EH (cell line): ENCODE data around the gene MS4A4E.
"Not testable (repeated sequence)": the region's sequence is repeated elsewhere in the genome, so short reads cannot be mapped to it uniquely, and the experiment has no call there.

Experiments
- DNase-seq: peaks from one replicate; pipeline ENCODE4 v3.0.0-alpha.2; 2015; ENCODE audit warnings: low read depth

MS4A4E gene

DNA sequence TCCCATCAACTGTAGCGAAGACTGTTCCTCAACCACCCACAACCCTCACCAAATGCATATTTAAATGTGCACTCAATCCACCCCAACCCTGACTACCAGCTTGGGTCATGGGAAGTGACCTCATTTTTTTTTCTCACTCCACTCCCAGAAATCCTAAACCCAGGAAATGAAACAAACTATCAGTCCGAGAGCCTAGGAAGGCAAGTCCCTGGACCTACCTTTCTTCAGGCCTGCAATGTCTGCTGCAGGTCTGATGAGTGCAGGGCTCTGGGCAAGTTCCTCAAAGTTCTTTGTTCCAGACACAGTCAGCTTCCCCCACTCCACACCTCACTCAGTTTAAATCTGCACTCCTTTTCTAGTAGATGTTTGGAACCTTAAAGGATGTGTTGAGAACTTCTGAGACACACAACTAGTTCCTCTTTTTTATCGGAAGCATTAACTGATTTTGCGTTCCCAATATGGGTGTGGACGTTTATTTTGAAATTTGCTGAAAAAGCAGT lies at the start of gene MS4A4E:
Gene MS4A4E, minus strand, starts transcription at position 398 of the 500 bp plus-strand sequence. CDS start 13,082 bp downstream, outside the sequence.
- no peak for DNase-seq

DNA sequence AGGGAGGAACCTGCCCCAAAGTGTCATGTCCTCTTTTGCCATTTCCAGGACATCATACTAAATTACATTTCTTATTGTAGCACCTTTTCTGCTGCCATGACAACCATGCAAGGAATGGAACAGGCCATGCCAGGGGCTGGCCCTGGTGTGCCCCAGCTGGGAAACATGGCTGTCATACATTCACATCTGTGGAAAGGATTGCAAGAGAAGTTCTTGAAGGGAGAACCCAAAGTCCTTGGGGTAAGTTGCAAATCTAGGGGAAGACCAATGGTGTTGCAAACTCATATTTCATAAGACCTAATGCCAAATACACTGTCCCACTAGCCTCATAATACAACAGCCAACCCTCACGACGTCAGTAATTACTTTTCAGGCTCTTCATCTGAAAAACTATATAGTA lies 49.2 kb upstream of the MS4A4E start:
- no peak for DNase-seq

DNA sequence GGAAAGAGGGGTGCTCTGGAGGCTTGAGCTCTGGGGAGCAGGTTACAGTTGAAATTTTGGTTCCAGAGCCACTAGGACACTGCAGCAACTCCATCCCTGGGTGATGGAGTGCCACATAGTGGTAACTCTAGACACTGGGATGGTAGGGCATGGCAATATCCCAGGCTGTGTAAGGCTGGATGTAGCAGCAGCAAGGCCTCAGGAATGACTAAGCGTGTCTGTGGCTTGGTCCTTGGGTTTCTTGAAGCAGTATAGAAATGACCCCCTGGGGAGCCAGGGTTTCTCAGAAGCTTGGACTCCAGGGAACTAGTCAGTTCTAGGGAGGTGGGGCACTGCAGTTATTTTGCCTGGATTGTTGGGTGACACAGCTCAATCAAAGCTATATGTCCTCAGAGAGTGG lies 45.6 kb upstream of the MS4A4E start:
- no peak for DNase-seq

DNA sequence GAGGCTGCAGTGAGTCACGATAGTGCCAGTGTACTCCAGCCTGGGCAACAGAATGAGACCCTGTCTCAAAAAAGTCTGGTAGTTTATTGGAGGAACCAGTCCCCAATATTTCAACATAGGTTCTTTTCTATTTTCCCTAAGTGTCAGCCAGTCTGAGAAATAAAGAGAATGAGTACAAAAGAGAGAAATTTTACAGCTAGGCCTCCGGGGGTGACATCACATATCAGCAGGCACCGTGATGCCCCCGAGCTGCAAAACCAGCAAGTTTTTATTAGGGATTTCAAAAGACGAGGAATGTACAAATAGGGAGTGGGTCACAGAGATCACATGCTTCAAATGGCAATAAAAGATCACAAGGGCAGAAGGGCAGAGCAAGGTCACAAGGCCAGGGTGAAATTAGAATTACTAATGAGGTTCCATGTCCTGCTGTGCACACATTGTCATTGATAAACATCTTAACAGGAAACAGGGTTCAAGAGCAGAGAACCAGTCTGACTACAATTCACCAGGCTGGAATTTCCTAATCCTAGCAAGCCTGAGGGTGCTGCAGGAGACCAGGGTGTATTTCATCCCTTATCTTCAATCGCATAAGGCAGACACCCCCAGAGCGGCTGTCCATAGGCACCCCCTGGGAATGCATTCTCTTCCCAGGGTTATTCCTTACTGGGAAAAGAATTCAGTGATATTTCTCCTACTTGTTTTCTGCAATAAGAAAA lies 42.6 kb upstream of the MS4A4E start:
- not testable (repeated sequence) for DNase-seq

DNA sequence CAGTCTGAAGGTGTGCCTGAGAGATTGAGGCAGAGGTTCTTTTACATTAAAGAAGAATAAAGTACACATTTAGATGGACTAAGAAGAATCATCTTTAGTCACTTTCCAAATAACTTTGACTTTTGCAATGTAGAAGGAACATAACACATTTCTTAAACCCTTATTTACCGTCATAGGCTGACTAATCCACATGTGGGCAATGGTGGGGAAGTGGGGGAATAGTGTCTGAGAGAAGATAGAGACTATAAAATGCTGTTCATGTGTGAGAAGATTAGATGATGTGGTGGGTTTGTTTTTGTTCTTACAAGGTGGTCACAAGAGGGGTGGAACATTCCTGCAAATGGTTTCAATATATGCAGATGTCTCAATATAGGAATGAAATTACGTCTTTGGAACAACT lies 39.3 kb upstream of the MS4A4E start:
- no peak for DNase-seq

DNA sequence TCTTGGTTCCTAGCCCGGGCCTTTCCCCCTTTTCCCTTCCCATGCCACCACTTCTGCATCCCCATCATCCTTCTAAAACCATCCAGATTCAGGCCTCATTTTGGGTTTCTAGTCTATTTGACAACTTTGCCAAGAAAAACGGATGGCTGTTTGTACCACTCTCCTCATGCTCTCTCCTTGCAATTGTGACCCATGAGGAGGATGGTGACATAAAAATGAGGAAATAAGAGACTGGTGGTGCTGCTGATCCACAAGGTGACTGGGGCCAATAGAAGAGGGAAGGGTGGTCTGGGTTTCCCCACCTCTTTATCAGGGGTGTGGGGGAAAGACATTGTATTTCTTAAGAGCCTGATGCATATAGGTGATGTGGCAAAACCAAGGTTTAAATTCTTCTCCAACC lies 38.5 kb upstream of the MS4A4E start:
- DNase-seq: no peak

DNA sequence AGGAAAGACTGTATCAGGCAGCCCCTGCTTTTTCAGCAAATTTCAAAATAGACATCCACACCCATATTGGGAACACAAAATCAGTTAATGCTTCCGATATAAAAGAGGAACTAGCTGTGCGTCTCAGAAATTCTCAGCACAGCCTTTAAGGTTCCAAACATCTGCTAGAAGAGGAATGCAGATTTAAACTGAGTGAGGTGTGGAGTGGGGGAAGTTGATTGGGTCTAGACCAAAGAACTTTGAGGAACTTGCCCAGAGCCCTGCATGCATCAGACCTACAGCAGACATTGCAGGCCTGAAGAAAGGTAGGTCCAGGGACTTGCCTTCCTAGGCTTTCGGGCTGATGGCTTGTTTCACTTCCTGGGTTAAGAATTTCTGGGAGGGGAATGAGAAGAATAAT lies 37.5 kb upstream of the MS4A4E start, which contains the start of gene MS4A4A:
Gene MS4A4A, plus strand, starts transcription at position 255 of the 400 bp plus-strand sequence. Its CDS starts 10 bp downstream, at position 265.
- DNase-seq: no peak

DNA sequence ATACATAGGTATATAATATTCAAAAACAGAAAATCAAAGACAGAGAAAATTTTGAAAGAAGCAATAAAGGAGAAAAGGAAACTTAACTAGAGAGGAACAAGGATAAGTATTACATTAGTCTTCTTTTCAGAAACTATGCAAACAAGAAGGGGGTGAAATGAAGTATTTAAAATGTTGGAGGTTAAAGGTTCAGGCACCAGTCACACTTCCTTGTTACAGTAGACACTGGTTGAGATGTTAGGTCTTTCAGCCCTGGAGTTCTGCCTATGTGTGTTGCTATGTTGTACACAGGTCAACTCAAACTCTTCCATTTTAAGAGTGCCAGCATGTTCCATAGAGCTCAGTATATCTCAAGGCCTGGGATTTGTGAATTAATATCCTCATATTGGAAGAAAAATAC lies 31.5 kb upstream of the MS4A4E start:
- no peak for DNase-seq

DNA sequence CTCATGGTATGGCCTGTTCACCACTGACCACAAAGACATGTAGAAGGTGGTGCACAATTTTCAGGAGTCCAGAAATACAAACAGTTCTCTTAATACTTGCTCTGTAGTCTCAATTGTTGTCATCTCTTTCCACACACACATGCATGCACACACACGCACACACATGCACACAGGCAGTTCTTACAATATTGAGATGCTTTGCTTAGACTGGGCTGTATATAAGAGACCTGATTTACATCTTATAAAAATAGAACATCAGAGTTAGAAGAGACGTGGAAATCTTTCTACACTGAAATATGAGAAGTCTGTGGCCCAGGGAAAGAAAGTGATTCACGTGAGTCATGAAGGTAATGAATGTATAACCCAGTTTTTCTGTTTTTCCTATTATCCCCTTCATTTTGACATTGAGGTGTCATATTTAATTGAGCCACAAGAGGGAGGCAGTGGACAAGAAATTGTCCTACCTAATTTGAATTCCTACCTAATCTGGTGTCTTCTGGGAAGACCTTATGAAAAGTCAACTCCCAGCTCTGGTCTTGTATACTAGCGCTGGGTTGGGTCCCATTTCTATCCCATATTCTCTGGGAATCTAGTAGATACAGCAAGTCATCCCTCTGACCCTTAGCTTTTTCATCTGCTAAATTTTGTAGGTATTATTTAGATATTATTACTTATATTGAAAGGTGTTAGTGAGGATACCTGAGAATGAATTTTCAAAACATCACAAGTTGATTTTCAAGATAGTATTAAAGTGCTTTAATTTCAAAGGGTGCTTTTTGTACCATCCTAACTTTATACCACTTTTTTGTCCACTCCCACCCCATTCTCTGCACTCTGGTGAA lies 22.7 kb upstream of the MS4A4E start:
- DNase-seq: peak; percentile 15

DNA sequence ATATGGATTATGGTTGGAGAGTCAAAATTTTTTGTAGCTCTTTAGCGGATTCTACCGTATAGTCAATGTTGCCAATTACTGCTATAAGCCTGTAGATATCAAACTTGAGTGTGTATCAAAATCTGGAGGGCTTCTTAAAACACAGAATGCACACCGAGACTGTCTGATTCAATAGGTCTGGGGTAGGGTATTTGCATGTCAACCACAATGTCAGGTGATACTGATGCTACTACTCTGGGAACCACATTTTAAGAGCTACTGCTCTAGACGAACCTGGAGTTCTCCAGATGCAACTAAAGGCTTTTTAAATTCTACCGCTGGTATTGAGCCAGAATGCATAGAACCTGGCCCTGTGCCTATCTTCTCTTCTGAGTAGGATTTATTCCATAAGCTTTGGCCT lies 21.7 kb upstream of the MS4A4E start:
- no peak for DNase-seq

DNA sequence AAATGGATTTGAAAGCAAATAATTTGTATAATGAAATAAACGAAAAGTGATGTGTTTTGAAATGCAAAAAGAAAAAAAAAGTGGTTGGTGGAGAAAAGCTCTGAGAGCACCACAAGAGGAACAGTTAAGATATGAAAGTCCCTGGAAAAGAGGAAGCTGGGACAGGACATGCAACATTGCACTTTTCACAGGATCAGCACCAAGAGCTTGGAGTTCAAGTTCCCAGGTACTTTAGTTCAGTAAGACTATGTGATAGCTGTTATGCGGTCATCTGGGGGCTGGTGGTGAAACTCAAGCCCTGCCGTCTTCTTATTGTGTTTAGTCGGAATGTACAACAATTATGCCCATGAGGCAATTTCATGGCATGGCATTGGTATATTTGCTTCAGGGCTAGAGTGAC lies 20.5 kb upstream of the MS4A4E start:
- DNase-seq: no peak

DNA sequence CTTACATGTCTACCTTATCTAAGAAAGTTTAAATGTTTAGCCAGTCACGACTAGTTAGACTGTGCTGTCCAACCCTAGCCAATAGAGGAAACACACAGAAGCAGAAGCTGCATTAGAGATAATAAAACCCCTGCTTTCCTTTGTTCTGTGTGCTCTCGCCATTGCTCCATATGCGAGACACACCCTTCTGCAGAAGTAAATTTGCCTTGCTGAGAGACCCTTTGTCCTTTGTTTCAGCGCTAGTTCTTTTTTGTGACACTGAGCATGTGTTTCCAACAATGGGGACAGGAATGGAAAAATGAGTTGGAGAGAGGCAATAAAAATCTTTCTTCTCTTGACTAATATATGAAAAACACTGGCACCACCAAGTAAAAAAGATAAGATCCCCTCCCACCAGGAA lies 18.1 kb upstream of the MS4A4E start:
- DNase-seq: no peak

DNA sequence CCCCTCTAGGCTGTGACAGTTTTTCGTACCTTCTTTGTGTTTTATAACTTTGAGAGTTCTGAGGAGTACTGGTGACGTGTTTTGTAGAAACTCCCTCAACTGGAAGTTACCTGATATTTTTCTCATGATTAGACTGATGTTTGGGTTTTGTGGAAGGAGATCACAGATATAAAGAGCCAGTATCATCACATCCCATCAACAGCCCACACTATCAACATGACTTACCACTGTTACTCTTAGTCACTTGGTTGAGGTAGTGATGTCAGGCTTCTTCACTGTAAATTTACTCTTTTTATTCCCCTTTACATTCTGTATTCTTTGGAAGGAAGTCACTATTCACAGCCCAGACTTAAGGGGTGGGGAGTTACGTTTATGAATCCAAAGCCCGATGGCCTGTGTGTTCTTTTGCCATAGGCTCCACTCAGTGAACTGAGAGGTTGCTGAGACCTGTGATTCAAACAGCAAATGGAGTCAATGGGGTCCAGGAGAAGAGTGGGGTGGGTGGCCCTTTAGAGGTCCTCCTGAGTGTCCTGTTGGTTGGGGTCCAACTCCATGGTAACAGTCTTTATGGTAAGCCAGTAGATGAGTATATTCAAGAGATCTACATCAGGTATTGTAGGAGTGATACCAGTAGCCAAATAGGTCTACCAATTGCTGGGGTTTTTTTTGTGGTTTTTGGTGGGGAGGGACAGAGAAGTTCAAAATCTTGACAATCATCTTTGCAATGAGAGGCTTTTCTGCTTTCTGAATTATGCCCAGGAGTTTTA lies 15.2 kb upstream of the MS4A4E start:
- no peak for DNase-seq

DNA sequence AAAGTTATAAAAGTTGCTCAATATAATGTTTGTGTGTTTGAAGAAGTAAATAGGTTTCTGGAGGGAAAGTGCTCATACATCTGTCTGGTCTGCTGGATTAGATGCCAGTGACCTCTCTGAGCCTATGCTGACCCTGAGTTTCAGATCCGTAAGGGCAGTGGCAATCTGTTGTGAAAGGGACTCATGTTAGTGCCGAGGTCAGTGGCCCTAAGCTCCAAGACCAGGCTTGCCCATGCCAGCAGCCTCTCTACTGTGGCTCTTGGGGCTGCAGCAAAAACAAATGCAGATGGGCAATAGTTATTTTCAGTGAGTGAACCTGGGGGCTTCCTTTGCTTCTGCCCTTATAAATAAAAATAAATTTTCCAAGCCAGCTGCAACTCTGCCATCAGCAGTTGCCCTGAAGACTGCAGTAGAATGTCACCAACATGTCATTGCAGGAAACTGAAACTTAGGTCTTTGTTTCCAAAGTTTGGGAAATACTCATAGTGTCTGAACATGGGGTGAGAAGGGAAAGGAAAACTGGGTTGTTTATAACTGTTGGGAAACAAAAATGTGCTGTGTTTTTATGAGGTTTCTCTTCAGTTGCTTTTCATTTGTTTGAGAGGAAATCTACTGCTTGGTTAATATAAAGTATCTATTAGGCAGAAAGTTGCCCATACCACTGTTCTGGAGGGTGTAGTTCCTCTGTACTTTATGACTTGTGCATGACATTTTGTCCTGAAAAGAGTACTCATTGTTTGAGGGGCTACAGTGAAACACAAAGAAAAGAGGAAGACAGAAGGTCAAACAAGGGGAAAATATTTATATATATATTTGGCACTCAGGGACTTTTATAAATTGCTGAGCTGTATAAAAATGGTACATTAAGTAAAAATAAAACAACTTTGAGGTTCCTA lies 9.5 kb upstream of the MS4A4E start:
- DNase-seq: no peak

DNA sequence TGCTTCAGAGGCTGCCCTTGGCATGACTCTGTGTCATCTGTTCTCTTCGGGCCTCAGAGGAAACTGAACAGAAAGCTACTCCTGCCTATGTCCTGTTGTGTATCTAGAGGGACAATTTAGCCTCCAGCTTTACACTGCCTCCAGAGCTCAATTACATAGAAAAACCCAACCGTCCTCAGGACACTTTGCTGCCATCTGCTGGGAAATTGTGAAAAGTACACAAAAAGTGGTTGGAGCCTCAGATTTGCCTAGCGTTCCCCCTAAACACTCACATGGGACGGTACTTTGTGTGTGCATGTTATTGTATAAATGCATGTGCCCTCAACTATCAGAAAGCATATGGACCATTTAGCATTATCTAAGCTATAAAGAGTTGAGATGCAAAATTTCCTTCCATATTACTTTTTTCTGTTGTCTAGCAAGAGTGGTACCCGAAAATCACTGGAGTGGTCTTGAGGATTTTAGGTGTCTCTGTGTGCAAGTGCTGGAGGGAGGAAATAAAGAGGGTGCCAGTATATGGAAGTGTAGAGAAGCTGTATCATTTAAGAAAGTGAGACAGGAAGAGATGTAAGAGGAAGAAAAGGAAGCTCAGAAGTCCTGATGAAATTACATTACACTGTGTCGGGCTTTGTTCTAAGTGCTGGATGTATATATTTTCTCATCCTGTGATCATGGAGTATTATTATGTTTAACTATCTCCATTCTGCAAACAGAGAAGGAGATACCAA lies 8.7 kb upstream of the MS4A4E start:
- DNase-seq: no peak

DNA sequence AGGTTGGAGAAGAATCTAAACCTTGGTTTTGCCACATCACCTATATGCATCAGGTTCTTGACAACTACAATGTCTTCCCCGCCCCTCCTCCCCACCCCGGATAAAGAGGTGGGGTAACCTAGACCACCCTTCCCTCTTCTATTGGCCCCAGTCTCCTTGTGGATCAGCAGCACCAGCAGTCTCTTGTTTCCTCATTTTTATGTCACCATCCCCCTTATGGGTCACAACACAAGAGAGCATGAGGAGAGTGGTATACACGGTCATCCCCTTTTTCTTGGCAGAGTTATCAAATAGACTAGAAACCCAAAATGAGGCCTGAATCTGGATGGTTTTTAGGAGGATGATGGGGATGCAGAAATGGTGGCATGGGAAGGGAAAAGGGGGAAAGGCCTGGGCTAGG lies 1.2 kb downstream of the MS4A4E start:
- no peak for DNase-seq

DNA sequence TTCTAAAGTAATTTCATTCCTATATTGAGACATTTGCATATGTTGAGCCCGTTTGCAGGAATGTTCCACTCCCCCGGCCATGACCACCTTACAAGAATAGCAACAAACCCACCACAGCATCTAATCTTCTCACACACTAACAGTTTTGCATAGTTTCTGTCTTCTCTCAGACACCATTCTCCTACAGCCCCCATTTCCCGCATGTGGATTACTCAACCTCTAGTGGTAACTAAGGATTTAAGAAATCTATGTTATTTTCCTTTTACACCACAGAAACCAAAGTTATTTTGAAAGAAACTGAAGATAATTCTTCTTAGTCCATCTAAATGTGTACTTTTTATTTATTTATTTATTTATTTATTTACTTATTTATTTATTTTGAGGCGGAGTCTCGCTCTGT lies 2.3 kb downstream of the MS4A4E start:
- no peak for DNase-seq

DNA sequence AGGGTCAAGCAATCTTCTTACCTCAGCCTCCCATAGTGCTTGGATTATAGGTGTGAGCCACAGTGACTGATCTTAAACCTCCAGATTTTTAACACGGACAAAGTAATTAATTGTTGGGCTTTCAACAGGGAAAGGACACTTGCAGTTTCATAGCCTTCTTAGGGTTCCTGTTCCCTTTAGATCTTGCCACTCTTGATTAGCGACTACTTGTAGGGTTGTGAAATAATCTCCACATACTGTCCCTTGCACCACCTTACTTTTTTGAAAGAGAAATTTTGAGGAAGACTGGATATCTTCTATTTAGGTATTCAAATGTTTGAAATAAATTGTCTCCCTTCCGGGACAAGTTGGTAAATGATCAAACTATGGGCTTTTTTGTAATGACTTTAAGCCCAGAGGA lies 7.6 kb downstream of the MS4A4E start:
- DNase-seq: no peak

DNA sequence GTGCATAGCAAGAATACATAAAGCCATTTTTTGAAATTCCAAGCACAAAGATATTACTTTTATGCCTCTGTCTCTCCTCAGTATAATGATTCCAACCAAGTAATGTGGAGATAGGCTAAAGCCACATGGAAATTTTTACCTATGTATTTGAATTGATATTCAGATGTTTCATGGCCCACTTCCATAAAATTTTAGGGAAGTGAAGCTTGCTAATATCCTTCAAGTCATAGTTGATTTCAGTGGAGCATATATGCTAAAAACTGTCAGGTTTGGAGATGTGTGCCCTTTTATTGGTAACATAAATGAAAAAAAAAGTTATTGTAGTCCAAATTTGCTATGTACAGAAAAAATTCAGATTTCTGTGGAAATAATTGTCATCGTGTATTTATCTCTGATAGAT lies 12.3 kb downstream of the MS4A4E start:
- DNase-seq: no peak

DNA sequence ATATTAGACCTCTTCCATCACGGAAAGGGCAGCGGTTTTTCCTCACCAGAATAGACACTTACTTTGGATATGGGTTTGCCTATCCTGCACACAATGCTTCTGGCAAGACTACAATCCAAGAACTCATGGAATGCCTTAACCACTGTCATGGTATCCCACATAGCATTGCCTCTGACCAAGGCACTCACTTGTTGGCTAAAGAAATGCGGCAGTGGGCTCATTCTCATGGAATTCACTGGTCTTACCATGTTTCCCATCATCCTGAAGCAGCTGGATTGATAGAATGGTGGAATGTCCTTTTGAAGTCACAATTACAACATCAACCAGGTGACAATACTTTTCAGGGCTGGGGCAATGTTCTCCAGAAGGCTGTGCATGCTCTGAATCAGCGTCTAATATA lies 20.8 kb downstream of the MS4A4E start:
- no peak for DNase-seq

DNA sequence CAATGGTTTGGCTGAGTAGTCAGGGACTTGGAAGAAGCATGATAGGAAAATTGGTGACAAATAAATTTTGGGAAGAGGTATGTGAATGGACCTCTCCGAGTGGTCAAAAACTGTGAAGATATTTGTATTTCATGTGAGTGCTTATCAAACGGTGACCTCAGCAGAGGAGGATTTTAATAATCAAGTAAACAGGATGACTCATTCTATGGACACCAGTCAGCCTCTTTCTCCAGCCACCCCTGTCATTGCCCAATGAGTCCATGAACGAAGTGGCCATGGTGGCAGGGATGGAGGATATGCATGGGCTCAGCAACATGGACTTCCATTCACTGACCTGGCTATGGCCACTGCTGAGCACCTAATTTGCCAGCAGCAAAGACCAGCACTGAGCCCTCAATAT lies 21.2 kb downstream of the MS4A4E start:
- no peak for DNase-seq
